Measurements from ENCODE around the gene POLG2.

POLG2 gene

DNA sequence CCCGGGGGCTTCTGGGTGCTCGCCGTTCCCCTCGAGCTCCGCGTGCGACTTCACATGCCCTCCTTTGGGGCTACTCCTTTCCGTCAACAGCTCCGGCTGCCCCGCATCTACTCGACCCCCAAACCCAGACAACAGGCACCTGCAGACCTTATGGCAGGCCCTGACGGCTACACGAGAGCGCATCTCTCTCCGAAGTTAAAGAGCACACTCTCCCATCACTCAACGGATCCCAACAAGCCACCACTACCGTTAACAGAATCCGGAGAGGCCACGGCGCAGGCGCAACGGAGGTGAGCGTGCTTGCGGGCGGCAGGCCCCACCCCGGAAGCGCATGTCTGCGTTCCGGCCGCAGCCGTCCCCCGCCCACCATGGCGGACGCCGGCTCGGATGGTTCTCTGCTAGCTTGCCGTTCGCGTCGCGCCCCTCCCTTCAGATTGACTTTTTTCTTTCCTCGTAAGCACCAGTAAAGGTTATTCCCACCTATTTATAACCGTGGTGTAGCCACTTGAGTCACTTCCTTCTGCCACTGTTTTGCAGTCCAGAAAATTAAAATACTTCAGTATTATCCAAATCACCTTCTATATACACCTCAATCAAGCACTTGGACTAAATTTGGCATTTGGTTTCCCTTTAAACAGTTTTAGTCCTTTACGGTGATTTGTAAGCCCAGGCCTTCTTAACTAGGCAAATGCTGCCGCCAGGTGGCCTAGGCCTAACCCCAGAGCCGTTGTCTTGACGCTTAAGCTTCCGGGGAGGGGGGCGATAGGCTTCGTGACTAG, at the start of gene POLG2:
POLG2 (minus strand) TSS at position 269 of the 779 bp plus-strand sequence; CDS start at position 183, 86 bp downstream.
- DNase-seq: peak; percentile 97

DNA sequence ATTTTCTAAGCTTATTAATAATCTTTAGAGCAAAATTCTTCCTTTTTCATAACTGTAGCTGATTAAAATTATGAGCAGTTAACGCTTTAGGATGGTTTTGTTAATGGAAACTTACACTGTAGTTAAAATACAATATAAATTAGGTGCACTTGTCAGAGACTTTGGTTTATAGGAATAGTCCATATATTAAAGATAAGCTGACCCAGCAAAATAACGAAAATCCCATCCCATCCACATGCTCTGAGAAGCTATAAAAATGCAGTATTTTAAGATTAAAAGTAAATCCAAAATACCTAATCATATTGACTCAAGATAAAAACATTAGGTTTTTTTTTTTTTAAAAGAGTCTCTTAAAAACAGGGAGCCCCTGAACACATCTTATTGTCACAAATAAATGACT, 47.9 kb upstream of the POLG2 start:
- DNase-seq: no peak

DNA sequence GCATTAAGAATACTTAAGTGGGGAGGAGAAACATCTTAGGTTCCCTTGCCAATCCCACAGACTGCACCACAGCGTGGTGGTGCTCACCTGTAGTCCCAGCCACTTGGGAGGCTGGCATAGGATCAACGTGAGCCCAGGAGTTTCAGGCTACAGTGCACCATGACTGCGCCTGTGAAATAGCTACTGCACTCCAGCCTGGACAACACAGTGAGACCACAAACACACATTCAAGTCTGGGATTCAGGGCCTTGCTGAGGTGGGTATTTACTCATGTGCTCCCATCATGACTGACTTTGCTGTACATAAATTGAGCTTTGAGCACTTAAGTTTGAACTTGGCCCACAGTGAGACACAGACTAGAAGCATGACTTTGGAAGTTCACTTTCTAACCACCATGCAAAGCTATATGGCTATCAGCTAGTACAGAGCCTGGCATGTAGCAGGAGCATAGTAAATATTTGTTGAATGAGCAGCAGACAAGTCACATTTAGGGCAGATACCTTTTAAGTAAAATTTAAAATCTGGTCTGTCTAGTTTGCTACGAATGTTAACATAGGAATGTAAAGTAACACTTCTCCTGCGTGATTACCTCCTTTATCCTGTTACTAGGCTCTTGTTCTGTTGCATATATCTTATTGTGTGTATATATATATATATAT, 43.4 kb upstream of the POLG2 start:
- no peak for DNase-seq

DNA sequence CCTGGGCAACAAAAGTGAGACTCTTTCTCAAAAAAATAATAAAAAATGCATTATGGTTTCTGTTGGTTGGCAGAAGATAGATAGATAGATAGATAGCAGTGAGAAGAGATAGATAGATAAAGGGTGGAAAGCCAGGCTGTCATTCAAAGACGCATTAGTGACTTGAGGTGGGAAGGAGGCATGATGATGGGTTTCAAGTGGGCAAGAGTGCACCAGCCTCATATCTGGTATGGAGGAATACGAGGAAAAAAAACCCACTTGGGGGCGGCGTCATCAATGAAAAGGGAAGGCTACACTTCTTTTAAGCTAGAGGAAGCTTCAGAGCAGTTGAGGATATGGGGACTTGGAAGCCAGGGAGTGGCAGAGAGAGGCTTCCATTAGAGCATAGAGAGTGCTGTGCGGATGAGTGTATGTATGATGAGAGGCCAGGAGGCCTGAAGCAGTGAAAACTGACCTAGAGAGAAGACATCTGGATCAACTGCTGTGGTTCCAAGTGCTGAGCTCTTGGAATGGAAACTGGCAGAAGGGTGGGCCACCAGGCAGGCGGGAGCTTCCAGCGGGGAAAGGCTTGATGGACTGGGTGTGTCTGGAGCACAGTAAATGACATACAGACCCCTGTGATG, 41.8 kb upstream of the POLG2 start:
- DNase-seq: no peak

DNA sequence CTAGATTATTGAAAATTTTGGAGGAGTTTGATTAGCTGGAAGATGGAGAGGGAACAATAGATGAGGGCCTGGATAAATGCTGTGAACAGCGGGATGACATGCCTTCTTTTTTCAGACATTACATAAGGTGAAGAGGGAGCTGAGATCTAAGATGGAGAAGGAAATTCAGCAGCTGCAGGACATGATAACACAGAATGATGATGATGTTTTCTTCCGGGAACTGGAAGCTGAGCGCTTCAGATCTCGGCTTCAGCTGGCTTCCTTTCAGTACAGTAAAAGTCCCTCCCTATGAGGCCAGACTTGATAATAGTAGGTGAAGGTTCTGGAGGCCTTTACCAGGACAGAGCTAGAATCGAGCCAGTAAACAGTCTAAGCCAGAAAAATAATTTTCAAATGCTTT, 40.6 kb upstream of the POLG2 start:
- DNase-seq: no peak

DNA sequence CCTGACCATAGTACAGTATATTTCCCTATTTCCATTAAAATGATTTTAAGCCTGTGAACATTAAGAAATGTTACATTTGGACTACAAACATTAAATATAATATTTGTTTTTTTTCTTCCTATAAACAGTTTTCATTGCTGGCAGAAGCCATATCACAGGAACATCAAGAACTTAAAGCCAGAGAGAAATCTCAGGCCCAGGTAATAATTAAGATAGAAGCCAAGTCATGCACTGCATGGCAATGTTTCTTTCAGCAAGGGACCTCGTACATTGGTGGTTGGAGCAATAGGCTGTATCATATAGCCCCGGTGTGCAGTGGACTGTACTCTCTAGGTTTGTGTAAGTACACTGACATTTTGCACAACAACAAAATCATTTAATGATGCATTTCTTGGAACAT, 40.1 kb upstream of the POLG2 start:
- DNase-seq: no peak

DNA sequence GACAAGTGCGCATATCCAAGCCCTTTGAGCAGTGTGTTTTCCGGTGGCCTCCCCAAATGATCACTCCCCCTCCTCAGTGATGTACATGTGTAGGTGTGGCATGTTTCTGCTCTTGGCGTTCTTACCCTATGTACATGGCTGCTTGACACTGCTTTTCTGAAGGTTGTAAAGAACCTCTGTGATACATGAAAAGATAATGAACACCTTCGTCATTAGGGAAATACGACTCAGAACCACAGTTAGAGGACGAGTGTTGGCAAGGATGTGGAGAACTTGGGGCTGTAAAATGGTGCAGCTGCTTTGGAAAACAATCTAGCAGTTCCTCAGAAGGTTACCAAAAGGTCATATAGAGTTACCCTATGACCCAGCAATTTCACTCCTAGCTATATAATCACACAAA, 38.5 kb upstream of the POLG2 start:
- no peak for DNase-seq

DNA sequence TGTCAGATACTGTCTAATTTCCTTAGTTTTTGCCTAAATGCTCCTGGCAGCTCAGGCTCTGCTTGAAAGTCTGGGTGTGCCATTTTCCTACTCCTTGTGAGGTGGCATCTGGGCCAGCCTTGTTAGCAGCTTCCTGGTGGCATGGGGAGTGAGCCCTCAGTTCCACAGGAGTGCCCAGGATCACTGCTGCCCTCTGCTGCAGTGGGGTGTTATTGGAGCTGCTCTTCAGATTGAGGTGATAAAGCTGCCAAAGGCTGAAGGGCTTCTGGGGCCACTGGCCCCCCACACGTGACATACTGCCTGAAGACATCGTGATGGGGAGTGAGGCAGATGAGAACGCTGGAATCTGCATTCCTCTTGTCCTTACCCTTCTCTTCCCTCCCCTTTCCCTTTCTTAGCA, 37.3 kb upstream of the POLG2 start:
- no peak for DNase-seq

DNA sequence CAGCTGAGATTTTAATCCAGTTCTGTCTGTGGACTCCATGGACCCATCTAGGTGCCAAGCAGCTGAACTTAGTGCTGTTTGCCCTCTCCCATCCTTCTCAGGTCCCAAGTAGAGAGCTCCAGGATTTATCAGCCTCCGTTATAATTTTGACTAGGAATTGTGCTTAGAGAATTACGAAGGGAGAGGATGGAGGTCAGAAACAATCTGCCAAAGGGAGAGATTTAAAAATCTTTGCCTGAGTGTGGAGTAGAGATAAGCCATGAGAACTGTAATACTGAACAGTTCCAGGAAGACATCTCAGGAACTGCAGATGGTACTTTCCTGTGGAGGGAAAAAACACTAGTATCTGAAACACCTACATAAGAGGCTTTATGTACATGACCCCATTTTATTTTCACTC, 36.9 kb upstream of the POLG2 start:
- no peak for DNase-seq

DNA sequence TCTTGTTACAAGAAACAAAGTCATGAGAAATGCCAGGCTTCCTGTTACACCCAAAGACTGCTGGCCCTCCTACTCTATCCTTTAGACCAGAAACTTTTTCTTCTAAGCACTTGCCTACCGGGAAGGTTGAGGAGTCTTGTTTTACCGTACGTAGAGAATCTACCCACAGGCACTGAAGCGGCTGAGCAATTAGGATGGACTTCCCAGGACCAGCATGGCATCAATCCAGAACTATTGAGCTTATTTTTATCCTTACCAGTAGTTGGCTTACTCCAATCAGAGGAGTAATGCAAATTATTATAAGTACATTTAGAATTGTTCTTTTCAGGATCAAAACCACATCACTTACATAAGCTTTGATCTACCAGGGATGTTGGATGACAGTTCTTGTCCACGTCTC, 35.6 kb upstream of the POLG2 start:
- DNase-seq: no peak

DNA sequence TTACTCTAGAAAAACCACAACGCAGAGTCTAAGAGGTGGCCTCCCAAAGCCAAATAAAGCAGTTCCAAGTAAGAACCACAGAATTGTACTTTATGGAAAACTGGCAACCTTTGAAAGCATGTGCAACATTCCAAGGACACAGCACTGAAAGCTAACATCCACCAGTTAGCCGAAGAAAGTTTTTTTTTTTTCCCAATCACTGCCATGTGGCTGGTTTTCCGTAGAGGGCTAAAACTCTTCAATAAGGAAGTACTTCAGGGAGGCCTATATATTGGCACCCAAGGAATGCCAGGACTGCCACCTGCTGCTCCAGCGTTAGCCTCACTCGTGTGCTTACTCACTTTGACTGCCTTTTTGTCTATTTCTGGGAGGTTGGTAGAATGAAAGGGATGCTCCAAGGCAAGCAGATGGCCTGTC, 35.1 kb upstream of the POLG2 start:
- no peak for DNase-seq

DNA sequence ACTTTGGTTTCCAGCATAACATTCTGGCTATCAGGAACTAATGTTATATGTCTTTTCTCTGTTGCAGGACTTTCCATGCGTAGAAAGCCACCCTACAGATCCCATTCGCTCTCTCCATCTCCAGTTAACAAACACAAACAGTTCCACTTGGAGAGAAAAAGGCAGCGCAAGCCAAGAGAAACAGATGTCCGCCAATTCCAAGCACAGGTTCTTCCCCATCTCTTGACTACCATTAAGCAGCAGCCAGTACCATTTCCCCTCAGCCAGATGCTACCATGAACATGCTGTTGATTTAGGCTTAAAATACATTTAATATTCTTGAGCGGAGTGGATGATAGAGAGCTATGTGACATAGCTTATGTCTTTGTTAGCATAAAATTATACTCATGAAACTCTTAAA, 32.4 kb upstream of the POLG2 start:
- DNase-seq: no peak

DNA sequence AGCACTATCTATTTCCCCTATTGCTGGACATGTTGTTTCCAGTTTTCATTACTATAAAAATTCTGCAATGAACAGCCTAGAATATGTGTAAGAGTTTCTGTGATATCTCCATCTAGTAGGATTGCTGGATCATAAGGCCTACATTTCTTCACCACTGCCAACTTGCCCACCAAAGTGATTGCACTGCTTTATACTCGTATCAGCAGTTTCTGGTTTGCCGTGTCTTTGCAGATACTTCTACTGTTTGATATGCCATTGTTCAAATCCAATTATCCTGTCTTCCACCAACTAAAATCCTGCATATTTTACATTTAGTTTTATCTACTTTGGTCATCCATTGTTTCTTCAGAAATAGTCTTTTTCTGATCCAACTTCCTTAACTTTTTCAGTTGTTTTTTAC, 31.1 kb upstream of the POLG2 start:
- no peak for DNase-seq

DNA sequence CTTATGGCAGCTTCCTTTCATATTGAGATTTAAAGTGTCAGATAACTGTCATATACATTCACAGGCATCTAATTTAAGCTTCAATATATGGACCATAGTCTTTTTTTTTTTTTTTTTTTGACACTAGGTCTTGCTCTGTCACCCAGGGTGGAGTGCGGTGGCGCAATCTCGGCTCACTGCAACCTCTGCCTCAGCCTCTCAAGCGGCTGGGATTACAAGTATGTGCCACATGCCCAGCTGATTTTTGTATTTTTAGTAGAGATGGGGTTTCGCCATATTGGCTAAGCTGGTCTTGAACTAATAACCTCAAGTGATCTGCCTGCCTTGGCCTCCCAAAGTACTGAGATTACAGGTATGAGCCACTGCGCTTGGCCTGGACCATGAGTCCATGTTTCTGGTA, 23.5 kb upstream of the POLG2 start:
- DNase-seq: no peak

DNA sequence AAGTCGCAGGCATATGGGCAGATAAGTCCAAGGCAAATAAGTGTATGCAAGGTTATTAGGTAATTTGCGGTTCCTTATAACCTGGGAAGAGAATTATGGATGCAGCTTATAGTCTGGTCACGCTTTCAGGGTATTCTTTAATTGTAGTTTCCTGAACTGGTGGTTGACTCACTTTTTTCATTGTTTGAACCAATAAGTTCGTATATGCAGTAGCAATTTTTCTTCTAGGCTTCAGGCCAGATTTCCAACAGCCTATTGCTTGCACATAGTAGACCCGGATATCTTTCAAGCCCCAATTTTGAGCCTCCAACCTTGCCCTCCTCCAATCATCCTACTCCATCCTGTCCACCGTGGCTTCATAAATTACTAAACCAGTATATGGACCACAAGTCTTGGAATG, 22.7 kb upstream of the POLG2 start:
- DNase-seq: no peak

DNA sequence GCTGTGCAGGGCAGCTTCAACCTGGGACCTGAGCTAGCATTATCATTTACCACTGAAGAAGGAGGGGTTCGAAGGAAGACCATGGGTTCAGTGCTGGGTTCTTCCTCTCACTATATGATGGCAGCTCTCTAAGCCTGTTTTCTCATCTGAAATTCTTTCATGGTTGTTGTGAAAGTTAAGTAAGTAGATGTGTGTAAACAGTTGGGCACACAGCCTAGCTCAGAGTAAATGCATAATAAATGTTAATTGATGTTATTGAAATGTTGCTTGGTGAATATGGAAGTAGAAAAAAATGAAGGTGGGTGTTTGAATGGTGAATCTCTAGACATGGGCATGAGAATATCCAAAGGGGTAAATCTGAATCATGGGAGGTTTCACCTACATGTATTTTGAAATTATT, 19.0 kb upstream of the POLG2 start:
- DNase-seq: no peak

DNA sequence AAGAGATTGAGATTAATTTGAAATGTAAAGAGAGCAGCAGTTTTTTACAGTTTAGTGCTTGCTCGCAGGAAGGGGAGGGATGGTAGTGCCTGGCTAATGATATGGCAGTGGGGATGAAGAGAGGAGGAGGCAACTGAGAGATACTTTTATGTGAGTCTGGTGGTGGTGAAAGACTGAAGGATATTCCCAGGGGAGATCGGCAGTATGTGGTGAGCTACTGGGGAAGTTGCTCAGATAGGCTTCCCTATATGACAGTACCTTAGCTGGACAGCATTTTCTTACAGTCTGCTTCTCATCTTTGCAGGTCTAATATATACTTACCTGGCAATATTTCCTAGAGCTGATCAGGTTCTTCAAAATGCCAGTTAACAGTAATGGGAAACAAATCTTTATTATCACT, 18.6 kb upstream of the POLG2 start:
- no peak for DNase-seq

DNA sequence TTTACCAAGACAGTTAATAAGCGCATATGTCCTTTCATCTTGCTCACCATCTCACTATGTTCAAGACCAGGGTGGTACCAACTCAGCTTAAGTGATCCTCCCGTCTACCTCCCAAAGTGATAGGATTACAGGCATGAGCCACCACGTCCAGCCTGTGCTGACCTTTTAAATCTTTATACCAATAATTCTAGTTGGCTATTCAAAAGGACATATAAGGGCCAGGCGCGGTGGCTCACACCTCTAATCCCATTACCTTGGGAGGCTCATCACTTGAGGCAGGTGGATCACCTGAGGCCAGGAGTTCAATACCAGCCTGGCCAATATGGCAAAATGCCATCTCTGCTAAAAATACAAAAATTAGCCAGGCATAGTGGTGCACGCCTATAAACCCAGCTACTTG, 12.3 kb upstream of the POLG2 start:
- DNase-seq: no peak

DNA sequence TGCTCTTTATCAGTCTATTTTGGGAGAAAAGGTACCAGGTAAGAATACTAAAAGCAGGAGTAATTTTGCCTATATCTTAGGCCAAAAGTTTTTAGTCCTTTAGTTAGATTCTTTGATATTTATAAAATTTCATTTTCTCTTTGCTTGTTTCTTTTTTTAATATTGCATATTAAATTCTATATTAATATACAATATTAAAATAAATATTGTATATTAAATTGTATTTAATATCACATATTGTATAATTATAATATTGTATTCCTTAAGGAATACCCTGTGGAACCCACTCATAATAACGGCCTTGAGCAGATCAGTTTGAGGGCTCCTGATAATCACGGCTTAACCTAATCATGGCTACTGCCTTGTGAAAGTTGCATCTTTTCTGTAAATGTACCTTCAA, 11.8 kb upstream of the POLG2 start:
- no peak for DNase-seq

DNA sequence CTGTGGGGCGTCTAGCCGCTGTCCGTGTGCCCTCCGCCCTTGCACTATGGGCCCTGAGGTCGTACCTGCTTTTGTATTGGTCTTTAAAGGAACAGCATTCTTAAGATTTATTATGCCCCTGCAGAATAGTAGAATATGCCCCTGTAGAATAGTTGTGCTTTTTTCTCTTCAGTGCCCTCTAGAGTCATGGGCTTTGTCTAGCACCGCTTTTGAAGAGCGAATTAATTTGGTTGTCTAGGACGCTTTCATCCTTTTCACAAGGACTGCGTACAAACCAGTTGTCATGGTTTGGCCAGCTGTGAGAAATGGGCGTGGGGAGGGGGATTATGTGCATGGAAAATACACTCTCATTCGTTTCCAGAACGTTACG, 10.5 kb upstream of the POLG2 start:
- peak; percentile 50 for DNase-seq

DNA sequence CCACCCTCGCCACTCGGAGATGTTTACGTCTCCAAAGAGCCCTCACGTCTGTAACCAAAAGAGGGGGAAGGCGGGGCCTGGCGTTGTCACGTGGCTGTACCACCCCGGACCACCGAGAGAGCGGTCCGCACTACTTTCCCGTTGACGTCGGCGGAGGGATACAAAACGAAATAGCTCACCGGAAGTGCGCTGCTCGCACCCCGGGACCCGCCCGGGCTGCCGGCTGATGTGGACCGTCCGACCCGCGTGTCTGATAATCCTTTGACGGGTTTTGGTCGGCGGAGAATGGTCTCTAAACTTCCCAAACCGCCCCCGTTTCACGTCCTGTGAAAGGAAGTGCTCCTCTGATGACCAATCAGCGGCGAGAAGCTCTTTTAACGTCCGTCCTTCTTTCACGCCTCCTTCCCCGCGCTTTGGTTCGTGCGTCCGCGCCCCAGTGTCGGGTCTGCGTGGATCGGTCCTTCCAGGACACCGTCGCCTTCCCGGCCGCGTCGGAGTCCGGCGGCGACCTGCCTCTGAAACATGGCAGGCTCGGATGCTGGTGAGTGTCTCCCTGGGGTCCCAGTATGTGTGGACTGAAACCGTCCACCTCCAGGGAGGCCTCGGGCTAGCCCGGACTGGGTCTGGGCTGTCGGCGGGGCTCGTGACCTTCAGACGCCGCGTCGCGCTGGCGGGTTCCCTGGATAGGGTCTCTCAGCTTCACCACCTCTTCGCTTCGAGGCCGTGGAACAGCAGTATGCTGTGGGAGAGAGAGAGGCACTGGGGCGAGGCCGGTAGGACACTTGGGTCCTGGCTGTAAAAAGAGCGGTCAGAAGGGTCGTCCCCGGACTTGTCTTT, 9.9 kb upstream of the POLG2 start, which contains the start of gene CEP95:
CEP95 (plus strand) TSS at position 402 of the 837 bp plus-strand sequence; CDS start at position 523, 121 bp downstream.
- DNase-seq: peak; percentile 97

DNA sequence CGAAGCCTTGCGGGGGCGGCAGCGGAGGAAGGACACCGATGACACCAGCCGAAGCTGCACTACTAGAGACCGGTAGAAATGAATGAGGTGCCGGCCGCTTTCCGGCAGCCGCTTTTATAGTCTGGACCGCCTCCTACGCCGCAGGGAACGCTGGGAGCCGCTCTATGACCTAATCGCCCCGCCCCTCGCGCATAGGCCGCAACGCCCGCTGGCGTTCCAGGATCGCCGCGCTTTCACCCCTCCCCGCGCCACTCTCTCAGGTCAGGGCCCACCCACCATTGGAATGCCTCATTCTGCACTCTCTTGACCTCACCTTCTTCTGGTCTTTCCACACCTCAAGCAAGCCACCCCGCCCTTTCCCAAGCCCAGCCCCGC, 9.3 kb upstream of the POLG2 start, which contains the start of gene DDX5:
DDX5 (minus strand) TSS at position 89 of the 375 bp plus-strand sequence. CDS start 170 bp downstream, outside the sequence.
- DNase-seq: peak; percentile 99
